OCI-LY1 (cell line): ENCODE results near the gene RPL26.

ENCODE experiments used
- EZH2 ChIP-seq: fragments of 200-600 bp; sonication (generic), shearing (Covaris generic); IDR thresholded peaks from 2 replicates; pipeline ENCODE4 v1.8.0; 2017; ENCODE audit warnings: borderline replicate concordance, mixed run types, mild to moderate bottlenecking, antibody characterized with exemption, low read length, moderate library complexity, mixed read lengths
- TF ChIP-seq, protein P1 (sequence below): fragments of 200-600 bp; sonication (generic), shearing (Covaris generic); IDR thresholded peaks from 2 replicates; pipeline ENCODE4 v1.5.1; 2017; ENCODE audit warnings: mild to moderate bottlenecking, antibody characterized with exemption, low read length, moderate library complexity, mixed read lengths

- TF ChIP-seq, protein P1, sequence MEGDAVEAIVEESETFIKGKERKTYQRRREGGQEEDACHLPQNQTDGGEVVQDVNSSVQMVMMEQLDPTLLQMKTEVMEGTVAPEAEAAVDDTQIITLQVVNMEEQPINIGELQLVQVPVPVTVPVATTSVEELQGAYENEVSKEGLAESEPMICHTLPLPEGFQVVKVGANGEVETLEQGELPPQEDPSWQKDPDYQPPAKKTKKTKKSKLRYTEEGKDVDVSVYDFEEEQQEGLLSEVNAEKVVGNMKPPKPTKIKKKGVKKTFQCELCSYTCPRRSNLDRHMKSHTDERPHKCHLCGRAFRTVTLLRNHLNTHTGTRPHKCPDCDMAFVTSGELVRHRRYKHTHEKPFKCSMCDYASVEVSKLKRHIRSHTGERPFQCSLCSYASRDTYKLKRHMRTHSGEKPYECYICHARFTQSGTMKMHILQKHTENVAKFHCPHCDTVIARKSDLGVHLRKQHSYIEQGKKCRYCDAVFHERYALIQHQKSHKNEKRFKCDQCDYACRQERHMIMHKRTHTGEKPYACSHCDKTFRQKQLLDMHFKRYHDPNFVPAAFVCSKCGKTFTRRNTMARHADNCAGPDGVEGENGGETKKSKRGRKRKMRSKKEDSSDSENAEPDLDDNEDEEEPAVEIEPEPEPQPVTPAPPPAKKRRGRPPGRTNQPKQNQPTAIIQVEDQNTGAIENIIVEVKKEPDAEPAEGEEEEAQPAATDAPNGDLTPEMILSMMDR, result no peak
- TF ChIP-seq EZH2, result no peak
Measured at GRCh38 chr17:8359769-8360168, 23.2 kb downstream of the RPL26 start.
